Astrocyte of the cerebellum (primary cell): ENCODE results near the gene BMP2.

Source experiments
- DNase-seq: peaks from one replicate; pipeline ENCODE4 v3.0.0-alpha.2; 2011; ENCODE audit warnings: low read depth
- H3K4me3 ChIP-seq: 2 replicates; pipeline ENCODE4 v1.5.1; 2011; ENCODE audit warnings: mild to moderate bottlenecking, low read depth, low read length, moderate library complexity
- CTCF ChIP-seq: IDR thresholded peaks from 2 replicates; pipeline ENCODE4 v1.5.1; 2012; ENCODE audit warnings: low read length, low read depth, moderate library complexity, mild to moderate bottlenecking; ENCODE audit errors: missing control alignments
- in situ Hi-C: cut with HindIII; loops from 2 replicates; pipeline ENCODE4 v1.10.0; 2017; ENCODE audit warnings: low sequenced_read_pairs

The BMP2 gene

GRCh38 chr20:6783752-6784151 lies 16.3 kb downstream of the BMP2 start:
- TF ChIP-seq CTCF = no peak
- H3K4me3 ChIP-seq = no peak overlapping the region
- peak; percentile 55 for DNase-seq
- in situ Hi-C loops = no loop called here

GRCh38 chr20:6784210-6784631 lies 16.7 kb downstream of the BMP2 start:
- in situ Hi-C loops = no loop called here
- TF ChIP-seq CTCF = no peak
- no peak overlapping the region for H3K4me3 ChIP-seq
- no peak for DNase-seq

GRCh38 chr20:6784767-6785166 lies 17.3 kb downstream of the BMP2 start:
- TF ChIP-seq CTCF = no peak
- no peak for DNase-seq
- in situ Hi-C loops = no loop called here
- no peak overlapping the region for H3K4me3 ChIP-seq

- TF ChIP-seq CTCF = no peak
- H3K4me3 ChIP-seq = no peak overlapping the region
- DNase-seq = no peak
- in situ Hi-C loops = no loop called here
Measured at GRCh38 chr20:6786548-6786947, 19.1 kb downstream of the BMP2 start.

GRCh38 chr20:6792789-6793188 lies 25.3 kb downstream of the BMP2 start:
- no peak overlapping the region for H3K4me3 ChIP-seq
- in situ Hi-C loops = no loop called here
- no peak for DNase-seq
- TF ChIP-seq CTCF = no peak

- DNase-seq = no peak
- in situ Hi-C loops = no loop called here
- H3K4me3 ChIP-seq = no peak overlapping the region
- TF ChIP-seq CTCF = no peak
Measured at GRCh38 chr20:6802227-6802626, 34.7 kb downstream of the BMP2 start.

GRCh38 chr20:6806275-6806674 lies 38.8 kb downstream of the BMP2 start:
- DNase-seq = no peak
- no peak overlapping the region for H3K4me3 ChIP-seq
- in situ Hi-C loops = no loop called here
- TF ChIP-seq CTCF = no peak
